Activated CD8-positive, alpha-beta memory T cell treated with anti-CD3 and anti-CD28 coated beads, Interleukin-2, amount 50 U/mL, for 1 hour (primary cell): ENCODE measurements around the gene LMF2.
"Not testable (repeated sequence)": the region's sequence is repeated elsewhere in the genome, so short reads cannot be mapped to it uniquely, and the experiment has no call there.

Experiments used
- DNase-seq: peaks from one replicate; pipeline ENCODE4 v3.0.0-alpha.2; 2020; ENCODE audit errors: extremely low read depth

The LMF2 gene

GRCh38 chr22:50533856-50534711, 26.6 kb upstream of the LMF2 start:
- not testable (repeated sequence) for DNase-seq

- no peak for DNase-seq
Measured at GRCh38 chr22:50532824-50533796, 25.6 kb upstream of the LMF2 start.

- DNase-seq, result no peak
Measured at GRCh38 chr22:50531962-50532674, 24.6 kb upstream of the LMF2 start.

- no peak for DNase-seq
Measured at GRCh38 chr22:50531546-50531961, 24.1 kb upstream of the LMF2 start.

- DNase-seq, result no peak
Measured at GRCh38 chr22:50530877-50531545, 23.5 kb upstream of the LMF2 start.

- DNase-seq, result no peak
Measured at GRCh38 chr22:50530580-50530876, 23.0 kb upstream of the LMF2 start.

- no peak for DNase-seq
Measured at GRCh38 chr22:50529897-50530579, 22.5 kb upstream of the LMF2 start, which contains the start of gene TYMP. TYMP (minus strand) TSS chr22:50530012; CDS start chr22:50529709, 303 bp downstream.

GRCh38 chr22:50529416-50529896, 22.0 kb upstream of the LMF2 start:
- DNase-seq, result no peak

- DNase-seq, result no peak
Measured at GRCh38 chr22:50528682-50529415, 21.3 kb upstream of the LMF2 start.

- no peak for DNase-seq
Measured at GRCh38 chr22:50527921-50528681, 20.6 kb upstream of the LMF2 start.

GRCh38 chr22:50526834-50527801, 19.6 kb upstream of the LMF2 start:
- no peak for DNase-seq

GRCh38 chr22:50526108-50526833, 18.8 kb upstream of the LMF2 start:
- DNase-seq, result peak; percentile 59

GRCh38 chr22:50525858-50526107, 18.3 kb upstream of the LMF2 start:
- DNase-seq, result no peak

GRCh38 chr22:50525104-50525857, 17.8 kb upstream of the LMF2 start, which contains the start of gene SCO2:
SCO2 (minus strand) TSS chr22:50525598; CDS start chr22:50524411, 1,187 bp downstream.
- peak; percentile 93 for DNase-seq

- no peak for DNase-seq
Measured at GRCh38 chr22:50524676-50525103, 17.2 kb upstream of the LMF2 start.

- DNase-seq, result no peak
Measured at GRCh38 chr22:50523806-50524675, 16.5 kb upstream of the LMF2 start.
